Body of pancreas (tissue), 4 donors: Measurements from ENCODE around the gene FAM107B.

Experiments
- POLR2A ChIP-seq, 3 donors: fragments of 450-650 bp; IDR thresholded peaks; one replicate each; pipeline ENCODE4 v1.6.1; 2016; ENCODE audit warnings: antibody characterized with exemption in 3 of 3, mild to moderate bottlenecking in 2 of 3
- TF ChIP-seq, protein P1 (sequence below), 7 experiments: fragments of 450-650 bp in 4 of 7; fragments of 200-600 bp in 3 of 7; sonication (generic) in 3 of 7; IDR thresholded peaks; one replicate each; pipeline ENCODE4 v1.5.1; 2016 to 2019; ENCODE audit warnings: antibody characterized with exemption in 7 of 7

DNA sequence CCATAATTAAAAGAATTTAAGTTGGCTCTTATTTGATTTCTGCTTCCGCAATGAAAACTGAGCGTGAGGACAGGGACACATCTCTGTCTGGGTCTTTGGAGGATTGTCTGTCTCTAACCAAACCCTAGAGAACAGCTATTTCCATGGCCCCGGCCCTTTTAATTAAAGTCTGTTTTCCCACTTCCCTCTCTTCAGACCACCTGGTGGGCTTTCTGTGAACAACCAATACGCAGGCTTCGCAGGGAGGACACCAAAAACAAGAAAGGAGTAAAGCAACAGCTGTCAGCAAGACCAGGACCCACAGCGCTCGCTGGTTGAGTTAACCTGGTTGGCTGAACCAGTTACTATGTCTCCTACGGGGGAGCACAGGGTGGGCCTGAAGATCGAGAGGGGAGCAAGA lies 226.9 kb downstream of the FAM107B start:
- TF ChIP-seq, protein P1, sequence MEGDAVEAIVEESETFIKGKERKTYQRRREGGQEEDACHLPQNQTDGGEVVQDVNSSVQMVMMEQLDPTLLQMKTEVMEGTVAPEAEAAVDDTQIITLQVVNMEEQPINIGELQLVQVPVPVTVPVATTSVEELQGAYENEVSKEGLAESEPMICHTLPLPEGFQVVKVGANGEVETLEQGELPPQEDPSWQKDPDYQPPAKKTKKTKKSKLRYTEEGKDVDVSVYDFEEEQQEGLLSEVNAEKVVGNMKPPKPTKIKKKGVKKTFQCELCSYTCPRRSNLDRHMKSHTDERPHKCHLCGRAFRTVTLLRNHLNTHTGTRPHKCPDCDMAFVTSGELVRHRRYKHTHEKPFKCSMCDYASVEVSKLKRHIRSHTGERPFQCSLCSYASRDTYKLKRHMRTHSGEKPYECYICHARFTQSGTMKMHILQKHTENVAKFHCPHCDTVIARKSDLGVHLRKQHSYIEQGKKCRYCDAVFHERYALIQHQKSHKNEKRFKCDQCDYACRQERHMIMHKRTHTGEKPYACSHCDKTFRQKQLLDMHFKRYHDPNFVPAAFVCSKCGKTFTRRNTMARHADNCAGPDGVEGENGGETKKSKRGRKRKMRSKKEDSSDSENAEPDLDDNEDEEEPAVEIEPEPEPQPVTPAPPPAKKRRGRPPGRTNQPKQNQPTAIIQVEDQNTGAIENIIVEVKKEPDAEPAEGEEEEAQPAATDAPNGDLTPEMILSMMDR (IDR thresholded peaks at IDR 0.05): no peak
- TF ChIP-seq POLR2A (IDR thresholded peaks at IDR 0.05): no peak
